Activated T-cell treated with anti-CD3 and anti-CD28 coated beads, Interleukin-2, amount 50 U/mL, for 72 hours (primary cell): ENCODE measurements around the gene NACA. TPM values are rescaled to one million over a fixed set of nuclear protein-coding genes. Genes with fewer than 3 reads are reported as not detected.
"Not testable (repeated sequence)": the region's sequence is repeated elsewhere in the genome, so short reads cannot be mapped to it uniquely, and the experiment has no call there.

ENCODE experiments used
- ATAC-seq, 2 donors: fragments of 150-1000 bp; cut with Tn5 transposase; replicated peaks in 1 of 2; 2 replicates each; pipeline ENCODE4 v1.10.0; 2021; ENCODE audit warnings: moderate library complexity in 2 of 2, mild to moderate bottlenecking in 1 of 2
- DNase-seq, 2 donors: peaks; one replicate each; pipeline ENCODE4 v3.0.0; 2021 to 2022; ENCODE audit warnings: mixed read lengths in 1 of 2
- H3K27ac Mint-ChIP-seq: one replicate; pipeline ENCODE4 v1.8.0; 2022; ENCODE audit warnings: mild to moderate bottlenecking, moderate library complexity, mixed read lengths
- H3K27me3 Mint-ChIP-seq: one replicate; pipeline ENCODE4 v1.8.0; 2022; ENCODE audit warnings: low read depth, mixed read lengths
- H3K36me3 Mint-ChIP-seq, 2 donors: one replicate each; pipeline ENCODE4 v1.8.0; 2022; ENCODE audit warnings: mixed read lengths in 2 of 2, mild to moderate bottlenecking in 1 of 2; ENCODE audit not compliant: insufficient read depth in 2 of 2
- H3K4me1 Mint-ChIP-seq: one replicate; pipeline ENCODE4 v1.8.0; 2022; ENCODE audit warnings: low read depth, mixed read lengths
- H3K4me3 Mint-ChIP-seq, 2 donors: one replicate each; pipeline ENCODE4 v1.8.0; 2022; ENCODE audit warnings: mild to moderate bottlenecking in 2 of 2, mixed read lengths in 2 of 2, moderate library complexity in 2 of 2
- H3K9me3 Mint-ChIP-seq, 2 donors: one replicate each; pipeline ENCODE4 v1.8.0; 2022; ENCODE audit warnings: mixed read lengths in 2 of 2
- total RNA-seq, 2 donors: library from RNA; stranded (reverse); gene quantifications; one replicate each; pipeline ENCODE4 v1.2.3, GENCODE V29; 2022

NACA gene
- total RNA-seq, 2 donors from 2014 or later, result 903 to 922 TPM

GRCh38 chr12:56721216-56721615 is 3.9 kb downstream of the NACA start:
- H3K4me1 Mint-ChIP-seq, result peaks cover 78% of the 10 kb centered on the region
- peaks cover 33 to 66% of the 10 kb centered on the region in 2 donors for H3K36me3 Mint-ChIP-seq
- H3K27me3 Mint-ChIP-seq, result no peaks in the 10 kb centered on the region
- ATAC-seq, result no peak
- peak overlapping the region; percentile 94 for H3K27ac Mint-ChIP-seq
- no peaks in the 10 kb centered on the region for H3K9me3 Mint-ChIP-seq
- no peak for DNase-seq
- H3K4me3 Mint-ChIP-seq, result peak overlapping the region; percentile 96 to 98

GRCh38 chr12:56720731-56721151 is 4.4 kb downstream of the NACA start:
- Mint-ChIP-seq H3K4me3 (peak overlapping the region; percentile 96 to 98), H3K27ac (peak overlapping the region; percentile 94), H3K4me1 (peaks cover 78% of the 10 kb centered on the region), H3K27me3 (no peaks in the 10 kb centered on the region), H3K9me3 (no peaks in the 10 kb centered on the region), H3K36me3 (peaks cover 36 to 70% of the 10 kb centered on the region in 2 donors)
- DNase-seq (no peak), ATAC-seq (no peak)

DNA sequence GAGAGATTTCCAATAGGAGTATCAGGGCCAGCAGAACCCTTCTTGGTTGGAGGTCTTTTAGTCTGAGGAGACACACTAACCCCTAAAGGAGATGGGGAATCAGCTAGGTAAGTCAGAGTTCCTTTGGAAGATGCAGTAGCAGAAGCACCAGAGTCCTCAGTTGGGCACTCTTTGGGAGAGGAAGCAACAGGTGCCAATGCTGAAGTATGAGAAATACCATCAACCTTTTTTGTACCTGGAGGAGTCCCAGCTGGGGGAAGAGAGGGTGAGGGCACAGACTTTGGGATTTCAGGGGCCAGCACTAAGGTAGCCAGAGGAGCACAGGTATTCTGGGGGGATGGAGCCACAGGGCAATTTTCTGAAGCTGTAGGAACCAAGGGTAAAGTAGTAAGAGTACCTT is 6.0 kb downstream of the NACA start:
- Mint-ChIP-seq H3K27me3 (no peaks in the 10 kb centered on the region), H3K4me1 (peaks cover 80% of the 10 kb centered on the region), H3K4me3 (peak overlapping the region; percentile 31 to 96), H3K36me3 (peaks cover 33 to 67% of the 10 kb centered on the region in 2 donors), H3K9me3 (no peaks in the 10 kb centered on the region), H3K27ac (peak overlapping the region; percentile 94)
- ATAC-seq (no peak), DNase-seq (no peak)

DNA sequence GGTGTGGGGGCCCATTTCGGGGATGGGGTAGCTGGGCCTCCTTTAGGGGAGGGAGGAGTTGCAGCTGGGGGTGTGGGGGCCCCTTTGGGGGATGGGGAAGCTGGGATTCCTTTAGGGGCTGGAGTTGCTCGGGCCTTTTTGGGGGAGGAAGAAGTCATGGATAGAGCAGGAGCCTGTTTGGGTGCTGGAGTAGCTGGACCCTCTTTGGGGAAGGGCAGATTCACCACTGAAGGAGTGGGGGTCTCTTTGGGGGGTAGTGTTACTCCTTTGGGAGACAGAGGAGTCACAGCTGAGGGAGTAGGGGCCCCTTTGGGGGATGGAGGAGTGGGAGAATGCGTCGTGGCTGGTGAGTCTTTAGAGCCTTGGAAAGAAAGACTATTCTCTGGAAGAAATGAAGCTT is 6.5 kb downstream of the NACA start:
- peak overlapping the region; percentile 94 for H3K27ac Mint-ChIP-seq
- H3K36me3 Mint-ChIP-seq, result peaks cover 32 to 66% of the 10 kb centered on the region in 2 donors
- no peaks in the 10 kb centered on the region for H3K9me3 Mint-ChIP-seq
- DNase-seq (no peak), ATAC-seq (no peak)
- peaks cover 77% of the 10 kb centered on the region for H3K4me1 Mint-ChIP-seq
- peak overlapping the region; percentile 31 to 96 for H3K4me3 Mint-ChIP-seq
- no peaks in the 10 kb centered on the region for H3K27me3 Mint-ChIP-seq

- Mint-ChIP-seq H3K27me3 (no peaks in the 10 kb centered on the region), H3K4me3 (no peak overlapping the region), H3K4me1 (peaks cover 72% of the 10 kb centered on the region), H3K36me3 (peaks cover 32 to 62% of the 10 kb centered on the region in 2 donors), H3K27ac (no peak overlapping the region), H3K9me3 (no peaks in the 10 kb centered on the region)
- DNase-seq (no peak), ATAC-seq (no peak)
These were observed 7.0 kb downstream of the NACA start for GRCh38 chr12:56718149-56718548.

DNA sequence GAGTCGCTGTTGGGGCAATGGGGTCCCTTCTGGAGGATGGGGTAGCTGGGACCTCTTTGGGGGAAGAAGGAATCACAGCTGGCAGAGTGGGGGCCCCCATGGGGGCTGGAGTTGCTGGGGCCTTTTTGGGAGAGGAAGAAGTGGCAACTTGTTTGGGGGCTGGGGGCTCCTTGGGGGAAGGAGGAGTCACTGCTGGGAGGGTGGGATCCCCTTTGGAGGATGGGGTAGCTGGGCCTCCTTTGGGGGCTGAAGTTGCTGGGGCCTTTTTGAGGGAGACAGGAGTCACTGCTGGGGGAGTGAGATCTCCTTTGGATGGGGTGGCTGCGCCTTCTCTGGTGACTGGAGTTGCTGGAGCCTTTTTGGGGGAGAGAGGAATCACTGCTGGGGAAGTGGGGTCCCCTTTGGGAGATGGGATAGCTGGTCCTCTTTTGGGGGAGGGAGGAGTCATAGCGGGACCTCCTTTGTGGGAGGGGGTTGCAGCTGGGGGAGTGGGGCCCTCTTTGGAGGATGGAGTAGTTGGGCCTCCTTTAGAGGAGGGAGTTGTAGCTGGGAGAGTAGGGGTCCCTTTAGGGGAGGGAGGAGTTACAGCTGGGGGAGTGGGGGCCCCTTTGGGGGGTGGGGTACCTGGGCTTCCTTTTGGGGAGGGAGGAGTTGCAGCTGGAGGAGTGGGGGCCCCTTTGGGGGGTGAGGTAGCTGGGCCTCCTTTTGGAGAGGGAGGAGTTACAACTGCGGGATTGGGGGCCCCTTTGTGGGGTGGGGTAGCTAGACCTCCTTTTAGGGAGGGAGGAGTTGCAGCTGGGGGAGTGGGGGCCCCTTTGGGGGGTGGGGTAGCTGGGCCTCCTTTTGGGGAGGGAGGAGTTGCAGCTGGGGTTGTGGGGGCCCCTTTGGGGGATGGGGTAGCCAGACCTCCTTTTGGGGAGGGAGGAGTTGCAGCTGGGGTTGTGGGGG is 7.9 kb downstream of the NACA start:
- Mint-ChIP-seq H3K4me1 (peaks cover 63% of the 10 kb centered on the region), H3K27ac (peak overlapping the region; percentile 67), H3K27me3 (no peaks in the 10 kb centered on the region), H3K4me3 (peak overlapping the region in 1 of 2 donors; percentile 25), H3K9me3 (no peaks in the 10 kb centered on the region), H3K36me3 (peaks cover 29 to 65% of the 10 kb centered on the region in 2 donors)
- ATAC-seq, result no peak
- no peak for DNase-seq

DNA sequence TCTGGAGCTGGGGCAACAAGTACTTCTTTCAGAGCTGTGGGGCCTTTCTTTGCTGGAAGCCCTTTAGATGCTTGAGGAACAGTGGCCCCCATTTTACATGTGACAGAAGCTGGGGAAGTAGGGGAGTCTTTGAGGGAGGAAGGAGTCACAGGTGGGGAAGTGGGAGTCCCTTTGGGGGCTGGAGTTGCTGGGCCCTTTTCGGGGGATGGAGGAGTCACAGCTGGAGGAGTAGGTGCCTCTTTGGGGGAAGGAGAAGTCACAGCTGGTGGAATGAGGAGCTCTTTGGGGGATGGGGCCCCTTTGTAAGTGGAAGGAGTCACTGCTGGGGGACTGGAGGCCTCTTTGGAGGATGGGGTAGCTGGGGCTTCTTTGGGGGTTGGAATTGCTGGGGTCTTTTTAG is 8.6 kb downstream of the NACA start:
- H3K27ac Mint-ChIP-seq, result peak overlapping the region; percentile 67
- no peaks in the 10 kb centered on the region for H3K27me3 Mint-ChIP-seq
- peaks cover 27 to 61% of the 10 kb centered on the region in 2 donors for H3K36me3 Mint-ChIP-seq
- no peaks in the 10 kb centered on the region for H3K9me3 Mint-ChIP-seq
- ATAC-seq (no peak), DNase-seq (no peak)
- H3K4me3 Mint-ChIP-seq, result peak overlapping the region; percentile 7
- H3K4me1 Mint-ChIP-seq, result peaks cover 55% of the 10 kb centered on the region

DNA sequence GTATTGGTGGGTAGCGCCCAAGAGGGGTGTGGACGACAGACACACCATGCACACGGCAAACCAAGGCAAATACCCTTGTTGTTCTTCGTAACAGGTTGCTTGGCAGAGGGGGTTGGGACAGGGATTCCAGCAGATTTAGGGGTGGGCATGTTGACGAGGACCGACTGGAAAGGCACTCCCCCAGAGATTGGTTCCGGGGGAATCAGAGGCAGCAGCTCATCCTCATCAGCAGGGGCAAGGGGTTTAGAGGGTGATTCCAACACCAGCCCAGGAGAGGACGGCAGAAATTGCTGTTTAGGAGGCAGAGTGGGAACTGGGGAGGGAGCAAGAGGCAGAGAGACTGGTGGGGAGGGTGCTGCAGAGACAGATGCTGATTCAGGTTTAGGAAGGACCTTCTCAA is 9.3 kb downstream of the NACA start:
- DNase-seq (no peak), ATAC-seq (no peak)
- Mint-ChIP-seq H3K4me3 (no peak overlapping the region), H3K27ac (peak overlapping the region; percentile 67), H3K9me3 (no peaks in the 10 kb centered on the region), H3K4me1 (peaks cover 48% of the 10 kb centered on the region), H3K36me3 (peaks cover 23 to 57% of the 10 kb centered on the region in 2 donors), H3K27me3 (no peaks in the 10 kb centered on the region)

GRCh38 chr12:56714431-56714929 is 10.6 kb downstream of the NACA start:
- Mint-ChIP-seq H3K36me3 (peaks cover 12 to 44% of the 10 kb centered on the region in 2 donors), H3K27me3 (no peaks in the 10 kb centered on the region), H3K4me3 (no peak overlapping the region), H3K9me3 (no peaks in the 10 kb centered on the region), H3K27ac (peak overlapping the region; percentile 83), H3K4me1 (peaks cover 35% of the 10 kb centered on the region)
- no peak for ATAC-seq
- no peak for DNase-seq

DNA sequence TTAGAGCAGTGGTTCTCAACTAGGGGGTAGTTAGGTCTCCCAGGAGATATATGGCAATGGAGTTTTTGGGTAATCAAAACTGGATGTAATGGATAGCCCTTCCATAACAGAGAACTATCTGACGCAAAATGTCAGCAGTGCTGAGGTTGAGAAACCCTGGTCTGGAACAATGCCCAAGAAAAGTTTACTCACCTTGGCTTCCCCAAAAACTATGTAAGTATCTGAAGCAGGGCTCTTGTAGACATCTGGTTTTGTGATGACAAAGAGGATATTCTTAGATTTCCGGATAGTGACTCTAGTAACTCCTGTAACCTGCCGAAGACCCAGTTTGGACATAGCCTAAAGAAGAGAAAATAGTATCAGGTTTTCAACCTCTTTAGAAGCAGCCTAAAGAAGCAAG is 11.8 kb downstream of the NACA start:
- Mint-ChIP-seq H3K4me1 (peaks cover 25% of the 10 kb centered on the region), H3K36me3 (peaks cover 9 to 35% of the 10 kb centered on the region in 2 donors), H3K27me3 (no peaks in the 10 kb centered on the region), H3K4me3 (no peak overlapping the region), H3K27ac (no peak overlapping the region), H3K9me3 (no peaks in the 10 kb centered on the region)
- DNase-seq, result no peak
- no peak for ATAC-seq

DNA sequence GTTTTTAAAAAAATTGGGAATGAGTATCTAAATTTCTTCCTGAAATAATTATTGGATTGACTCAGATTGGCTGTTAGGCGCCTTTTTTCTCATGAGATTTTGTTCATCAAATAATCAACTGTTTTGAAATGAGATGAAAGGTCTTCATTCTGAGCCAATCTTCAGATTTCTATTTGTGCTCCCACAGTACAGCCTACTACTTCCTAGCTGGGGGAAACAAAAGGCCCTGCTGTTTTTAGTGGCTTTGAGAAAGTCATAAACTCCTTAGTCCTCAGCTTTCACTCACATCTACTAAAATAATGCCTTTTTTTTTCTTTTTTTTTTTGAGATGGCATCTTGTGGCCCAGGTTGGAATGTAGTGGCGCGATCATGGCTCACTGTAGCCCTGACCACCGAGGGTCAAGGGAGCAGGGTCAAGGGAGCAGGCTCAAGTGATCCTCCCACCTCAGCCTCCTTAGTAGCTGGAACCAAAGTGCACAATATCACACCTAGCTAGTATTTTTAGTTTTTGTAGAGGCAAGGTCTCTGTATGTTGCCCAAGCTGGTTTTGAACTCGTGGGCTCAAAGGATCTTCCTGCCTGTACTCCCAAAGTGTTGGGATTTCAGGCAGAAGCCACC is 15.2 kb downstream of the NACA start:
- H3K4me3 Mint-ChIP-seq, result no peak overlapping the region
- no peaks in the 10 kb centered on the region for H3K9me3 Mint-ChIP-seq

GRCh38 chr12:56704522-56704921 is 20.6 kb downstream of the NACA start:
- H3K4me3 Mint-ChIP-seq, DNase-seq, H3K4me1 Mint-ChIP-seq, H3K9me3 Mint-ChIP-seq, H3K27me3 Mint-ChIP-seq, ATAC-seq, H3K27ac Mint-ChIP-seq, H3K36me3 Mint-ChIP-seq: not testable (repeated sequence)

More for the DNA sequence above, 15.2 kb downstream of the NACA start:
- peaks cover 4 to 20% of the 10 kb centered on the region in 2 donors for H3K36me3 Mint-ChIP-seq
- no peak overlapping the region for H3K27ac Mint-ChIP-seq
- H3K4me1 Mint-ChIP-seq, result peaks cover 5% of the 10 kb centered on the region
- no peak for DNase-seq
- no peaks in the 10 kb centered on the region for H3K27me3 Mint-ChIP-seq
- ATAC-seq, result peak; percentile 20 to 25

DNA sequence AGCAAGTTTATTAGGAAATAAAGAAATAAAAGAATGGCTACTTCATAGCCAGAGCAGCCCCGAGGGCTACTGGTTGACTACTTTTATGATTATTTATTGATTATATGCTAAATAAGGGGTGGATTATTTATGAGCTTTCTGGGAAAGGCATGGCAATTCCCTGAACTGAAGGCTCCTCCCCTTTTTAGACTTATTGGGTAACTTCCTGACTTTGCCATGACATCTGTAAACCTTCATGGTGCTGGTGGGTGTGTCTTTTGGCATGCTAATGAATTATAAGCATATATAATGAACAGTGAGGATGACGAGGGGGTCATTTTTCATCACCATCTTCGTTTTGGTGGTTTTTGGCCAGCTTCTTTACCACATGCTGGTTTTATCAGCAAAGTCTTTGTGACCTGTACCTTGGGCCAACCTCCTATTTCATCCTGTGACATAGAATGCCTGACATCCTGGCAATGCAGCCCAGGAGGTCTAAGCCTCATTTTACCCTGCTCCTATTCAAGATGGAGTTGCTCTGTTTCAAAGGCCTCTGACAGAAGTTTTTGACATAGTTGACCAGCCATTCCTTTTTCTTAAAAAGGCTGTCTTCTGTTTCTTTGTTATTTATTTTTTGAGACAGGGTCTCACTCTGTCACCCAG is 26.0 kb downstream of the NACA start:
- Mint-ChIP-seq H3K9me3 (no peaks in the 10 kb centered on the region), H3K36me3 (no peaks in the 10 kb centered on the region), H3K4me3 (no peak overlapping the region), H3K27ac (no peak overlapping the region), H3K4me1 (peaks cover 9% of the 10 kb centered on the region), H3K27me3 (no peaks in the 10 kb centered on the region)
- DNase-seq (no peak), ATAC-seq (no peak)
